WTC11 (cell line): ENCODE measurements around the gene CXCR5. TPM values are rescaled to one million over a fixed set of nuclear protein-coding genes. Genes with fewer than 3 reads are reported as not detected.

Experiments
- ATAC-seq: fragments of 200-7000 bp; cut with Tn5 transposase; 2 replicates; pipeline ENCODE4 v1.10.0; 2021; ENCODE audit warnings: mild to moderate bottlenecking, moderate library complexity
- CTCF ChIA-PET: fragments of 300-600 bp; sonication (Branson Sonifier 250); formaldehyde crosslinking; loops from one replicate; lab custom pipeline; 2021; ENCODE audit warnings: antibody characterized with exemption; lab: Charles Lee
- POLR2A ChIA-PET: fragments of 350-600 bp; sonication (Branson Sonifier 250); formaldehyde crosslinking; loops from one replicate; lab custom pipeline; 2021; ENCODE audit warnings: antibody characterized with exemption; lab: Charles Lee
- DNase-seq: peaks from one replicate; pipeline ENCODE4 v3.0.0; 2021; ENCODE audit warnings: low spot score
- H3K27ac Mint-ChIP-seq: 2 replicates; pipeline ENCODE4 v1.8.0; 2021; ENCODE audit warnings: mixed read lengths
- H3K27me3 Mint-ChIP-seq: 2 replicates; pipeline ENCODE4 v1.8.0; 2021; ENCODE audit warnings: low read depth, mild to moderate bottlenecking, moderate library complexity, mixed read lengths
- H3K36me3 Mint-ChIP-seq: 2 replicates; pipeline ENCODE4 v1.8.0; 2021; ENCODE audit warnings: mixed read lengths
- H3K4me1 Mint-ChIP-seq: 2 replicates; pipeline ENCODE4 v1.8.0; 2022; ENCODE audit warnings: mixed read lengths
- H3K4me3 Mint-ChIP-seq: 2 replicates; pipeline ENCODE4 v1.8.0; 2021; ENCODE audit warnings: mild to moderate bottlenecking, moderate library complexity, mixed read lengths
- H3K9me3 Mint-ChIP-seq: 2 replicates; pipeline ENCODE4 v1.8.0; 2021; ENCODE audit warnings: mixed read lengths
- AFF4 ChIP-seq: sonication (generic); formaldehyde crosslinking; IDR thresholded peaks from 2 replicates; pipeline ENCODE4 v1.8.1; 2023; ENCODE audit warnings: mild to moderate bottlenecking, missing genetic modification reagents, borderline replicate concordance
- ARID4B ChIP-seq: sonication (generic); formaldehyde crosslinking; IDR thresholded peaks from 2 replicates; pipeline ENCODE4 v1.8.0; 2023; ENCODE audit warnings: missing genetic modification reagents, mild to moderate bottlenecking, borderline replicate concordance
- ATF2 ChIP-seq: sonication (generic); formaldehyde crosslinking; IDR thresholded peaks from 2 replicates; pipeline ENCODE4 v1.8.1; 2022; ENCODE audit warnings: low read depth, missing genetic modification reagents, borderline replicate concordance
- ATF3 ChIP-seq: sonication (generic); formaldehyde crosslinking; conservative IDR thresholded peaks from 2 replicates; pipeline ENCODE4 v1.8.1; 2022; ENCODE audit warnings: mild to moderate bottlenecking, missing genetic modification reagents
- ELF4 ChIP-seq: sonication (generic); formaldehyde crosslinking; IDR thresholded peaks from 2 replicates; pipeline ENCODE4 v1.8.1; 2022; ENCODE audit warnings: low read depth, mild to moderate bottlenecking, moderate library complexity, missing genetic modification reagents
- ESRRA ChIP-seq: sonication (generic); formaldehyde crosslinking; IDR thresholded peaks from 2 replicates; pipeline ENCODE4 v1.8.1; 2022; ENCODE audit warnings: mild to moderate bottlenecking, missing genetic modification reagents, borderline replicate concordance
- ETV6 ChIP-seq: sonication (generic); formaldehyde crosslinking; IDR thresholded peaks from 2 replicates; pipeline ENCODE4 v1.8.1; 2022; ENCODE audit warnings: mild to moderate bottlenecking, missing genetic modification reagents
- KAT7 ChIP-seq: sonication (generic); formaldehyde crosslinking; IDR thresholded peaks from 2 replicates; pipeline ENCODE4 v1.8.1; 2023; ENCODE audit warnings: missing genetic modification reagents, mild to moderate bottlenecking, borderline replicate concordance
- NFE2L1 ChIP-seq: sonication (generic); formaldehyde crosslinking; IDR thresholded peaks from 2 replicates; pipeline ENCODE4 v1.8.1; 2023; ENCODE audit warnings: missing genetic modification reagents
- NFYB ChIP-seq: sonication (generic); formaldehyde crosslinking; conservative IDR thresholded peaks from 2 replicates; pipeline ENCODE4 v1.8.0; 2022; ENCODE audit warnings: low read depth, missing genetic modification reagents
- PRDM15 ChIP-seq: sonication (generic); formaldehyde crosslinking; IDR thresholded peaks from 2 replicates; pipeline ENCODE4 v1.8.0; 2022; ENCODE audit warnings: missing genetic modification reagents
- SP1 ChIP-seq: sonication (generic); formaldehyde crosslinking; conservative IDR thresholded peaks from 2 replicates; pipeline ENCODE4 v1.8.1; 2022; ENCODE audit warnings: missing genetic modification reagents
- TEAD1 ChIP-seq: sonication (generic); formaldehyde crosslinking; IDR thresholded peaks from 2 replicates; pipeline ENCODE4 v1.8.0; 2022; ENCODE audit warnings: mild to moderate bottlenecking, missing genetic modification reagents
- TEAD4 ChIP-seq: sonication (generic); formaldehyde crosslinking; IDR thresholded peaks from 2 replicates; pipeline ENCODE4 v1.8.0; 2022; ENCODE audit warnings: mild to moderate bottlenecking, missing genetic modification reagents
- USF1 ChIP-seq: sonication (generic); formaldehyde crosslinking; IDR thresholded peaks from 2 replicates; pipeline ENCODE4 v1.8.0; 2022; ENCODE audit warnings: mild to moderate bottlenecking, missing genetic modification reagents
- ZNF121 ChIP-seq: sonication (generic); formaldehyde crosslinking; IDR thresholded peaks from 2 replicates; pipeline ENCODE4 v1.8.0; 2023; ENCODE audit warnings: missing genetic modification reagents
- ZNF671 ChIP-seq: fragments of 250-450 bp; sonication (Bioruptor Pico); IDR thresholded peaks from 2 replicates; pipeline ENCODE4 v1.8.0; 2021; ENCODE audit warnings: mild to moderate bottlenecking
- total RNA-seq: library from RNA; stranded (reverse); gene quantifications from 3 replicates; pipeline ENCODE4 v1.2.3, GENCODE V29; 2021

The CXCR5 gene
- total RNA-seq, 1 experiment from 2014 or later: 0.07 TPM

- H3K36me3 Mint-ChIP-seq: no peaks in the 10 kb centered on the region
- TF ChIP-seq SP1 (CRISPR knock-in tag): no peak
- no peak for TF ChIP-seq PRDM15 (CRISPR knock-in tag)
- no peak for TF ChIP-seq ATF3 (CRISPR knock-in tag)
- no peak for TF ChIP-seq TEAD1 (CRISPR knock-in tag)
- TF ChIP-seq AFF4 (CRISPR knock-in tag): no peak
- no peak for TF ChIP-seq NFE2L1 (CRISPR knock-in tag)
- no peak for TF ChIP-seq ETV6 (CRISPR knock-in tag)
- TF ChIP-seq KAT7 (CRISPR knock-in tag): no peak
- no peak for TF ChIP-seq ESRRA (CRISPR knock-in tag)
- TF ChIP-seq TEAD4 (CRISPR knock-in tag): no peak
- no peak for TF ChIP-seq ARID4B (CRISPR knock-in tag)
- no peak for TF ChIP-seq NFYB (CRISPR knock-in tag)
- TF ChIP-seq USF1 (CRISPR knock-in tag): no peak
- no peak for TF ChIP-seq ELF4
- TF ChIP-seq ZNF121 (CRISPR knock-in tag): no peak
- no peak for TF ChIP-seq ZNF671 (CRISPR knock-in tag)
- no peak for TF ChIP-seq ATF2 (CRISPR knock-in tag)
- TF ChIP-seq, all 79 proteins: peak for 0
- H3K9me3 Mint-ChIP-seq: no peaks in the 10 kb centered on the region
- no peaks in the 10 kb centered on the region for H3K27me3 Mint-ChIP-seq
- POLR2A ChIA-PET: no interaction called here
- DNase-seq: no peak
- no peak overlapping the region for H3K4me3 Mint-ChIP-seq
- CTCF ChIA-PET: no interaction called here
- no peak for ATAC-seq
- H3K27ac Mint-ChIP-seq: peak overlapping the region; percentile 86
- H3K4me1 Mint-ChIP-seq: peaks cover 83% of the 10 kb centered on the region
Observed at GRCh38 chr11:118914987-118915386, 31.3 kb downstream of the CXCR5 start.
